NAMALWA (cell line): ENCODE results near the gene ZNF81.
"Not testable (repeated sequence)": the region's sequence is repeated elsewhere in the genome, so short reads cannot be mapped to it uniquely, and the experiment has no call there.

Source experiments
- DNase-seq: peaks from one replicate; pipeline ENCODE4 v3.0.0-alpha.2; 2015; ENCODE audit warnings: low spot score

The ZNF81 gene

GRCh38 chrX:47936224-47936939 is 99.7 kb downstream of the ZNF81 start:
- DNase-seq = peak; percentile 69

GRCh38 chrX:47936940-47937317 is 100.2 kb downstream of the ZNF81 start:
- DNase-seq = no peak

GRCh38 chrX:47940448-47940847 is 103.7 kb downstream of the ZNF81 start:
- no peak for DNase-seq

- no peak for DNase-seq
Observed at GRCh38 chrX:47941423-47941822, 104.7 kb downstream of the ZNF81 start.

- not testable (repeated sequence) for DNase-seq
Observed at GRCh38 chrX:47955295-47955694, 118.6 kb downstream of the ZNF81 start.

- DNase-seq = no peak
Observed at GRCh38 chrX:47956016-47956415, 119.3 kb downstream of the ZNF81 start.

- DNase-seq = not testable (repeated sequence)
Observed at GRCh38 chrX:47958206-47958605, 121.5 kb downstream of the ZNF81 start.

GRCh38 chrX:47958761-47959342 is 122.2 kb downstream of the ZNF81 start:
- peak; percentile 21 for DNase-seq

- DNase-seq = no peak
Observed at GRCh38 chrX:47960406-47960805, 123.7 kb downstream of the ZNF81 start.

- DNase-seq = not testable (repeated sequence)
Observed at GRCh38 chrX:47961830-47962229, 125.1 kb downstream of the ZNF81 start.

- DNase-seq = not testable (repeated sequence)
Observed at GRCh38 chrX:47965526-47965925, 128.8 kb downstream of the ZNF81 start.
